GM19452 (cell line): ENCODE results near the gene ARAP1.

ENCODE experiments used
- ATAC-seq: cut with Tn5 transposase; IDR thresholded peaks from one replicate; pipeline ENCODE4 v1.9.1; 2021; ENCODE audit not compliant: unreplicated experiment

ARAP1 gene

GRCh38 chr11:72780296-72781062, 28.3 kb upstream of the ARAP1 start:
- no peak for ATAC-seq

GRCh38 chr11:72779495-72780128, 27.4 kb upstream of the ARAP1 start:
- no peak for ATAC-seq

- no peak for ATAC-seq
Measured at GRCh38 chr11:72778535-72779494, 26.6 kb upstream of the ARAP1 start.

- ATAC-seq = no peak
Measured at GRCh38 chr11:72777755-72778278, 25.6 kb upstream of the ARAP1 start.

GRCh38 chr11:72776844-72777754, 24.9 kb upstream of the ARAP1 start:
- ATAC-seq = no peak

- ATAC-seq = no peak
Measured at GRCh38 chr11:72776117-72776843, 24.1 kb upstream of the ARAP1 start.

- no peak for ATAC-seq
Measured at GRCh38 chr11:72775288-72776110, 23.3 kb upstream of the ARAP1 start.

- no peak for ATAC-seq
Measured at GRCh38 chr11:72774499-72774898, 22.3 kb upstream of the ARAP1 start.

- ATAC-seq = no peak
Measured at GRCh38 chr11:72773696-72774095, 21.5 kb upstream of the ARAP1 start.

GRCh38 chr11:72773291-72773690, 21.1 kb upstream of the ARAP1 start:
- no peak for ATAC-seq

GRCh38 chr11:72772059-72772458, 19.9 kb upstream of the ARAP1 start:
- no peak for ATAC-seq

GRCh38 chr11:72771507-72771906, 19.3 kb upstream of the ARAP1 start:
- no peak for ATAC-seq

GRCh38 chr11:72770799-72771198, 18.6 kb upstream of the ARAP1 start:
- no peak for ATAC-seq

GRCh38 chr11:72769680-72770079, 17.5 kb upstream of the ARAP1 start:
- ATAC-seq = no peak

- no peak for ATAC-seq
Measured at GRCh38 chr11:72768581-72768980, 16.4 kb upstream of the ARAP1 start.

- ATAC-seq = no peak
Measured at GRCh38 chr11:72767203-72768062, 15.2 kb upstream of the ARAP1 start.

- no peak for ATAC-seq
Measured at GRCh38 chr11:72766152-72766902, 14.1 kb upstream of the ARAP1 start.
